Muscle layer of colon (tissue), 2 donors: ENCODE measurements around the gene HNRNPH3.
"Not testable (repeated sequence)": the region's sequence is repeated elsewhere in the genome, so short reads cannot be mapped to it uniquely, and the experiment has no call there.

Source experiments
- H3K27ac ChIP-seq: one replicate; pipeline ENCODE4 v1.7.0; 2013; ENCODE audit warnings: low read depth, mild to moderate bottlenecking, low read length, moderate library complexity
- H3K27me3 ChIP-seq, 2 donors: one replicate each; pipeline ENCODE4 v1.7.0; 2013; ENCODE audit warnings: low read length in 2 of 2, mild to moderate bottlenecking in 2 of 2; ENCODE audit not compliant: insufficient read depth in 2 of 2, control insufficient read depth in 1 of 2
- H3K36me3 ChIP-seq: one replicate; pipeline ENCODE4 v1.7.0; 2013; ENCODE audit warnings: mild to moderate bottlenecking, low read length; ENCODE audit not compliant: insufficient read depth
- H3K4me1 ChIP-seq: one replicate; pipeline ENCODE4 v1.7.0; 2013; ENCODE audit warnings: mild to moderate bottlenecking, low read length; ENCODE audit not compliant: insufficient read depth
- H3K4me3 ChIP-seq, 2 donors: one replicate each; pipeline ENCODE4 v1.7.0; 2013; ENCODE audit warnings: low read length in 2 of 2, low read depth in 1 of 2, mild to moderate bottlenecking in 1 of 2, moderate library complexity in 1 of 2
- H3K9ac ChIP-seq: one replicate; pipeline ENCODE4 v1.7.0; 2013; ENCODE audit warnings: low read length
- H3K9me3 ChIP-seq: one replicate; pipeline ENCODE4 v1.7.0; 2013; ENCODE audit warnings: mild to moderate bottlenecking, low read length
- donor health status: abdominal sarcoma.
- donor health status: Adenocarcinoma of cecum.

Gene HNRNPH3

GRCh38 chr10:68305854-68306253, 26.0 kb upstream of the HNRNPH3 start:
- Histone ChIP-seq H3K27me3 (no peaks in the 10 kb centered on the region), H3K4me1 (no peaks in the 10 kb centered on the region), H3K4me3 (no peak overlapping the region), H3K9ac (no peak overlapping the region), H3K9me3 (no peaks in the 10 kb centered on the region), H3K36me3 (no peaks in the 10 kb centered on the region), H3K27ac (no peak overlapping the region)

GRCh38 chr10:68310531-68310930, 21.3 kb upstream of the HNRNPH3 start:
- no peaks in the 10 kb centered on the region for H3K36me3 ChIP-seq
- no peak overlapping the region for H3K4me3 ChIP-seq
- no peaks in the 10 kb centered on the region for H3K27me3 ChIP-seq
- H3K9me3 ChIP-seq, result no peaks in the 10 kb centered on the region
- no peak overlapping the region for H3K9ac ChIP-seq
- no peaks in the 10 kb centered on the region for H3K4me1 ChIP-seq
- no peak overlapping the region for H3K27ac ChIP-seq

- H3K27me3 ChIP-seq, result not testable (repeated sequence)
These were observed 16.9 kb upstream of the HNRNPH3 start for GRCh38 chr10:68314930-68315329.

GRCh38 chr10:68315582-68315981, 16.3 kb upstream of the HNRNPH3 start:
- Histone ChIP-seq H3K36me3 (no peaks in the 10 kb centered on the region), H3K9me3 (no peaks in the 10 kb centered on the region), H3K27me3 (no peaks in the 10 kb centered on the region), H3K9ac (no peak overlapping the region), H3K4me1 (no peaks in the 10 kb centered on the region), H3K4me3 (no peak overlapping the region), H3K27ac (no peak overlapping the region)

More at GRCh38 chr10:68314930-68315329, 16.9 kb upstream of the HNRNPH3 start:
- not testable (repeated sequence) for H3K4me3 ChIP-seq, H3K27ac ChIP-seq, H3K9ac ChIP-seq, H3K4me1 ChIP-seq, H3K9me3 ChIP-seq, H3K36me3 ChIP-seq

GRCh38 chr10:68318331-68319059, 13.4 kb upstream of the HNRNPH3 start:
- no peaks in the 10 kb centered on the region for H3K9me3 ChIP-seq
- no peak overlapping the region for H3K9ac ChIP-seq
- no peaks in the 10 kb centered on the region for H3K36me3 ChIP-seq
- H3K4me1 ChIP-seq, result no peaks in the 10 kb centered on the region
- no peaks in the 10 kb centered on the region for H3K27me3 ChIP-seq
- H3K4me3 ChIP-seq, result no peak overlapping the region
- no peak overlapping the region for H3K27ac ChIP-seq

- H3K4me1 ChIP-seq, H3K27ac ChIP-seq, H3K9me3 ChIP-seq, H3K36me3 ChIP-seq, H3K27me3 ChIP-seq, H3K4me3 ChIP-seq, H3K9ac ChIP-seq: not testable (repeated sequence)
These were observed 7.5 kb upstream of the HNRNPH3 start for GRCh38 chr10:68324396-68324795.

- Histone ChIP-seq H3K9me3 (no peaks in the 10 kb centered on the region), H3K4me1 (no peaks in the 10 kb centered on the region), H3K36me3 (no peaks in the 10 kb centered on the region), H3K27me3 (no peaks in the 10 kb centered on the region), H3K4me3 (peak overlapping the region in 1 of 2 donors; percentile 20), H3K9ac (no peak overlapping the region), H3K27ac (peak overlapping the region; percentile 21)
These were observed 3.7 kb upstream of the HNRNPH3 start for GRCh38 chr10:68327889-68328786.

GRCh38 chr10:68329506-68329861, 2.4 kb upstream of the HNRNPH3 start:
- peaks cover 2% of the 10 kb centered on the region for H3K4me1 ChIP-seq
- no peaks in the 10 kb centered on the region for H3K27me3 ChIP-seq
- no peaks in the 10 kb centered on the region for H3K36me3 ChIP-seq
- H3K4me3 ChIP-seq, result no peak overlapping the region
- no peaks in the 10 kb centered on the region for H3K9me3 ChIP-seq
- H3K9ac ChIP-seq, result no peak overlapping the region
- peak overlapping the region; percentile 29 for H3K27ac ChIP-seq

- no peaks in the 10 kb centered on the region for H3K27me3 ChIP-seq
- H3K27ac ChIP-seq, result peak overlapping the region; percentile 100
- no peaks in the 10 kb centered on the region for H3K36me3 ChIP-seq
- peaks cover 16% of the 10 kb centered on the region for H3K4me1 ChIP-seq
- H3K9me3 ChIP-seq, result no peaks in the 10 kb centered on the region
- H3K4me3 ChIP-seq, result peak overlapping the region; percentile 94 to 100
- H3K9ac ChIP-seq, result peak overlapping the region; percentile 70
These were observed 911 bp upstream of the HNRNPH3 start for GRCh38 chr10:68330852-68331454.

- H3K9me3 ChIP-seq, result no peaks in the 10 kb centered on the region
- H3K4me3 ChIP-seq, result peak within 1 kb of the TSS; percentile 94 to 100
- peaks cover 29% of the 10 kb centered on the region for H3K4me1 ChIP-seq
- peak within 1 kb of the TSS; percentile 100 for H3K27ac ChIP-seq
- H3K27me3 ChIP-seq, result no peaks in the 10 kb centered on the region
- peak within 1 kb of the TSS; percentile 99 for H3K9ac ChIP-seq
- no peaks in the 10 kb centered on the region for H3K36me3 ChIP-seq
These were observed 594 bp downstream of the HNRNPH3 start, which contains the start of gene PBLD for GRCh38 chr10:68332259-68333057. Gene PBLD (minus strand): TSS chr10:68332928. CDS start chr10:68306844, 26,084 bp downstream.

GRCh38 chr10:68333058-68333395, 1.2 kb downstream of the HNRNPH3 start:
- no peaks in the 10 kb centered on the region for H3K36me3 ChIP-seq
- H3K27ac ChIP-seq, result peak overlapping the region; percentile 100
- H3K4me1 ChIP-seq, result peaks cover 34% of the 10 kb centered on the region
- no peaks in the 10 kb centered on the region for H3K27me3 ChIP-seq
- H3K4me3 ChIP-seq, result peak overlapping the region; percentile 94 to 100
- peak overlapping the region; percentile 99 for H3K9ac ChIP-seq
- no peaks in the 10 kb centered on the region for H3K9me3 ChIP-seq
